ENCODE results near the gene PEX6.
A peak's percentile ranks its signal among the peaks of the same experiment; 100 is the strongest.

The PEX6 gene

DNA sequence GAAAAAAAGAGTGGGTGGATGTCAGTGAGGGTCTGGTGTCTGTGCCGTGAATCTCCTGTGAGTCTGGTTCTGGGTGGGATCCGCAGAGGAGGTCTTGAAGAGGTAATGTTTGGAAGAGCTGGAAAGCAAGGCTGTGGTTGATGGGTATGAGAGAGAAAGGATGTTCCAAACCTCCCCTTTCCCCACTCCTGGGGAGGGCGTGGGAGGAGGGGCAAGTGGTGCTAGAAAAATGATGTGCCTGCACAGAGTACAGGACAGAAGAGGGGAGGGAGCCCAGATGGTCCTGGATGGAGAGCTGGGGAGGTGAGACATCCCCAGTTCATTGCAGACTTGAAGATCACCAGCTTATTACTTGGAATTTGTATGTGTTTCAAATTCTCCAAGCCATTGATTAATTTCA is 46.6 kb downstream of the PEX6 start:
- DNase-seq = no peak

DNA sequence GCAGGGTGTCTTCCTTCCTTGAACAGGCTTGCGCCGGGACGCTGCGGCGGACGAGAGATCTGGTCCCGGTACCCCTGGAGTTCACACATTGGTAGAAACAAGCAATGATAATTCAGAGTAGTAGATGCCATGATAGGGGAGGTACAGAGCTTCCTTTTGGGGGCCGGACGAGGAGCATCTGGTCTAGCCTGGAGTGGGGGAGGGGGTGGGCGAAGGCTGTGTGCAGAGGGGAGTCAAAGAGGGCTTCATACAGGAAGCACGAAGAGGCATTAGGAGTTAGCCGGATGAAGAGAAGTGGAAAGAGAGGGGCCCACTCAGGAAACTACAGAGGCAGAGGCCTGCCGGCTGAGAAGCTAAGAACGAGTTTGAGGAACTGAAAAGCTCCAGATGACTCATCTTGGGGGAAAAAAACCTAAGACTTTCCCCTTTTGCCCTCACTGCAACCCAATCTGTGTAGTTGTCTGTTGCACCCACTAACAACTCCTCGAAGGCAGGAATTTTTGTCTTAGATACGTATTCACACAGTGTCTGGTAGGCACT is 49.1 kb downstream of the PEX6 start:
- peak in 1 of 2 experiments; percentile 39 for DNase-seq

DNA sequence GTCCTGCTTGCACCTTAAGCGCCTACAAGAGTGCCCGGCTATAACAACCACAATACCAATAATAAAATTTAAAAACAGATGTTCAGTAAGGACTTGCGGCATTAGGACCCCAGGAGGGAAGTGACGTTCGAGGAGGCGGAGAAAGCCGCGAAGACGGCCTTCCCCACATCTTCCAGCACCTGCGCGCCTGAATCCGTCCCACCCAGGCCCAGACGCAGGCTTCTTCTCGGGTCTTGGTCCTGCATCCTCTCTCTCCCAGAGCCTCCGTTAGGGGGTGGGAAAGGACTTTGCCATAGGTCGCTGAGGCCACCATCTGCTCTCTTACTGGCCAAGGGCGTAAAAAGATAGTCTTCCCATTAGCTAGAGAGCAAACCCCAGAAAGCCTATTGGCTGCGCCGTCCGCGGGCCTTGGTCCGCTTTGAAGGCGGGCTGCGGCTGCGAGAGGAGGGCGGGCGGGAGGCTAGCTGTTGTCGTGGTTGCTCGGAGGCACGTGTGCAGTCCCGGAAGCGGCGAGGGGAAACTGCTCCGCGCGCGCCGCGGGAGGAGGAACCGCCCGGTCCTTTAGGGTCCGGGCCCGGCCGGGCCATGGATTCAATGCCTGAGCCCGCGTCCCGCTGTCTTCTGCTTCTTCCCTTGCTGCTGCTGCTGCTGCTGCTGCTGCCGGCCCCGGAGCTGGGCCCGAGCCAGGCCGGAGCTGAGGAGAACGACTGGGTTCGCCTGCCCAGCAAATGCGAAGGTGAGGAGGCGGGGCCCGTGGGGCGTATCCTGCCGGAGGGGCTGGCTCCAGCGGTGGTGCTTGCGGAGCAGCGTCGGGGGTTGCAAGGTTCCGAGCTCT is 49.8 kb downstream of the PEX6 start, which contains the start of gene CNPY3:
TSS of gene CNPY3 (plus strand) at position 495 of the 835 bp plus-strand sequence. CDS start at position 586, 91 bp downstream.
- peak; percentile 95 to 98 for DNase-seq

DNA sequence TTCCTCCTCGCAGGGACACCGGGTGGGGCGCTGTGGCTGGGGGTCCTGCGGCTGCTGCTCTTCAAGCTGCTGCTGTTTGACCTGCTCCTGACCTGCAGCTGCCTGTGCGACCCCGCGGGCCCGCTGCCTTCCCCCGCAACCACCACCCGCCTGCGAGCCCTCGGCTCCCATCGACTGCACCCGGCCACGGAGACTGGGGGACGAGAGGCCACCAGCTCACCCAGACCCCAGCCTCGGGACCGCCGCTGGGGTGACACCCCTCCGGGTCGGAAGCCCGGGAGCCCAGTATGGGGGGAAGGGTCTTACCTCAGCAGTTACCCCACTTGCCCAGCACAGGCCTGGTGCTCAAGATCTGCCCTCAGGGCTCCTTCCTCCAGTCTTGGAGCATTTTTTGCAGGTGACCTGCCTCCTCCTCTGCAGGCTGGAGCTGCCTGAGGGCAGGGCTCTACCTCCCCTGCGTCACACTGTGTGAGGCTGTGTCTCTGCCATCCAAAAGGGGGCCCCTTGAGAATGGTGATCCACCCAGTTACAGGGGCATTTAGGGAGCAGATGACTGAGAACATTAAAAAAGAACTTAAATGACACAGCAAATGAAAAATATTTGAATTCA is 53.6 kb downstream of the PEX6 start:
- DNase-seq = no peak

DNA sequence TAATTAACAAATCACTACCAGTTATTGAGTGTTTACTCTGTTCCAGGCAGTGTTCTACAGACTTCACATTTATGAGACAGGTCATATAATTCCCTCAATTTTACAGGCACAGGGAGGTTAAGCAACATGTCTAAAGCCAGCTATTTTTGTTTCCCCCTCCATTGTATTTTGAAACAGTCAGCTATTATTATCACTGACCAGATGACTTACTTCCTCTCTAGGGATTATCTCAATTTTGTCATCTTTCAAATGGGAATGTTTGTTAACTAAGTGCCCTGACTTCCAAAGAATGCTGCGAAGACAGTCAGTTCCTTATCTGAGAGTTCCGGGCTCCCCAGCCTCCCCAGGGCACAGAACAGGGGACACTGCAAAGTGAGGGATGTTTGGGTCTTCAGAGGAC is 55.3 kb downstream of the PEX6 start:
- DNase-seq = no peak

DNA sequence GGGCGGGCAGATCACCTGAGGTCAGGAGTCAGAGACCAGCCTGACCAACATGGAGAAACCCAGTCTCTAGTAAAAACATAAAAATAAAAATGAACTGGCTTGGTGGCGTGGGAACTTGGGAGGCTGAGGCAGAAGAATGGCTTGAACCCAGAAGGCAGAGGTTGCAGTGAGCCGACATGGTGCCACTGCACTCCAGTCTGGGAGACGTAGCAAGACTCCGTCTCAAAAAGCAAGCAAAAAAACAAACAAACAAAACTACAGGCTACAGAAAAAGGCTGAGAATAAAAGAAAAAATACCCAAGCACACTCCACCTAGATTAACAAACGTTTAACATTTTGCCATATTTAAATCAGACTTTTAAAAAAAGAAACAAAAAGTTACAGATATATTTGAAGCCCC is 57.2 kb downstream of the PEX6 start:
- DNase-seq = no peak

DNA sequence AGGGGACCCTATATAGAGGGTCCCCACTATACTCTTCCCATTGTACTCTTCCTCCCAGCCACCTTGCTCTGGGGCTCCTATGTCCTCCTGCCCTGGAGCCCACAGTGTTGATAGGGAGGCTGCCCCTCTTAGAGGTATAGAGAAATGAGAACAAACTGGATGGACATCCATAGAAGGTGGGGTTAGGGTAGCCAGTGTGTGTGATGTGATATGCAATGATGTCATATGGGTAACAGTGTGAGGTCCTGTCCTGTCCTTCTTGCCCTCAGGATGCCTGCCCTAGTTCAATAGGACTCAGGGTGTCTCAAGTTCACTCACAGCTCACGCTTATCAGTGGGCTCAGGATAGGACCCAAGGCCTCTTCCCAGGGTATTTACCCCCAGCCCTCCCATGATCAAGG is 62.7 kb downstream of the PEX6 start:
- no peak for DNase-seq

DNA sequence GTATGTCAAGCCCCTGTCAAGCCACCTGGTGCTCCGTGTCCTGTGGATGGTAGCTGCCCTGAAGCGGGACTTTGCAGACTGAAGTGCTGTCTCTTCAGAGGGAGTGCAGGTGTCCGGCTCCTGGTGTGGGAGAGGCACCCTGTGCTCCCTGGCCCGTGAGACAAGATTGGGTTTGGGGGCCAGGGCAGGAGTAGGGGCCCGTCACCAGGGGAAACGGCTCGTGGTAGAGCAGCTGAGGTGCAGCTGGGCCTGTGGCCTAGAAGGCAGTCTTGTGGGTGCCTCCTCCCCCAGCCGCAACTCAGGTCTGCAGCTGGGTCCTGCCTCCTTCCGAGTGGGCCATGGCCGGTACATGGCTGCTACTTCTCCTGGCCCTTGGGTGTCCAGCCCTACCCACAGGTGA is 63.2 kb downstream of the PEX6 start, which contains the start of gene PTCRA:
TSS of gene PTCRA (plus strand) at position 322 of the 400 bp plus-strand sequence. CDS start at position 339, 17 bp downstream.
- DNase-seq = no peak

DNA sequence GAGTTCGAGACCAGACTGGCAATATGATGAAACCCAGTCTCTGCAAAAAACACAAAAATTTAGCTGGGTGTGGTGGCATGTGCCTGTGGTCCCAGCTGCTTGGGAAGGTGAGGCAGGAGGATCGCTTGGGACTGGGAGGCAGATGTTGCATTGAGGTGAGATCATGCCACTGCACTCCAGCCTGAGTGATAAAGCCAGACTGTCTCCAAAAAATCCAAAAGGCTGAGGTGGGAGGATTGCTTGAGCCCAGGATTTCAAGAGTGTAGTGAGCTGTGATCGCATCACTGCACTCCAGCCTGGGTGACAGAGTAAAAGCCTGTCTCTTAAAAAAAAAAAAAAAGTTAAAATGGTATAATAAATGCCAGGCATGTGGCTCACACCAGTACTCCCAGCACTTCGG is 64.4 kb downstream of the PEX6 start:
- DNase-seq = no peak
